Measurements from ENCODE around the gene DCDC2C. TPM values are rescaled to one million over a fixed set of nuclear protein-coding genes. Genes with fewer than 3 reads are reported as not detected.

DCDC2C gene
- total RNA-seq, 1 experiment from 2014 or later = not detected

DNA sequence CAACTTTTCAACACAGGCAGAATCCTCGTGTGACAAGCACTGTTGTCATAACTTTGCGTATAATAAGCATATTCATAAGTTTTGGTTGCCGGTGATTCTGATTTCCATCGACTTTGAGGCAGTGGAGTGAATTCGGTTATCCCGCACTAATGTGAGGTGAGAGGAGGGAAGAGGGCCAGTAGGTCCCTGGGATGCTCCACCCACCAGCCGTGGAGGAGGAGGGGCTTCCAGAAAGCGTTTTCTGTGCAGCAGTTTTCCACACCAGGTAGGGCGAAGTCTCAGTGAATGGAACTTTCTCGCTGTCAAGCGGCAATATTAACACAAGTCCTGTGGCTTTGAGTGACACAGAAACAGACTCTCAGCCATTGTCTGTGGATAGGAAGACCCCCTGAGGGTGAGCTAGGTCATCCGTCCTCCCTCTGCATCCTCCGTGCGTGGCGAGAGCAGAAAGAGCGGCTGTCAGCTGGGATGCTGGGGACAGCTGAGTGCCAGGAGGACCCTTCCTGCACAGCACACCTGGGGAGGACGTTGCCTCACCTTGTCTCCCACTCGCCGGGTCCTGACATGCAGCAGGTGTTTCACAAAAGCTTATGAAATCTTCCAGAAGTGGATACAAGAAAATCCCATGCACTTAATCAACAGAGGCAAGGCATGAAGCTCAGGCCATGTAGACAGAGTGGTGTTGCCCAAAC, 67.5 kb downstream of the DCDC2C start:
- ChIA-PET CTCF (no interaction called here), POLR2A (ENCODE audit: unreplicated experiment) (no interaction called here)
- ATAC-seq (no peak), DNase-seq (no peak)
- Histone ChIP-seq H3K36me3 (ENCODE audit: low read depth, low read length) (no peaks in the 10 kb centered on the region), H3K79me2 (ENCODE audit: low read length) (no peaks in the 10 kb centered on the region), H3K27me3 (ENCODE audit: low read length) (peaks cover 84% of the 10 kb centered on the region), H2AFZ (ENCODE audit: low read length) (no peak overlapping the region), H3K9me2 (replicated peaks; ENCODE audit: low read length) (no peaks in the 10 kb centered on the region), H3F3A (ENCODE audit: low read length, unreplicated experiment) (no peaks in the 10 kb centered on the region), H3K4me2 (ENCODE audit: low read length) (no peak overlapping the region), H4K20me1 (ENCODE audit: low read length) (no peaks in the 10 kb centered on the region), H3K9me3 (ENCODE audit: low read length) (no peaks in the 10 kb centered on the region), H3K27ac (ENCODE audit: low read length) (no peak overlapping the region), H3K9ac (ENCODE audit: low read length) (no peak overlapping the region), H3K4me1 (ENCODE audit: insufficient read depth, low read length) (no peaks in the 10 kb centered on the region), H3K4me3 (ENCODE audit: low read length) (no peak overlapping the region)
- BruUV-seq (replicated peaks) = no TSS peak
- no peak for TF ChIP-seq EZH2 (IDR thresholded peaks at IDR 0.05; ENCODE audit: low read length, unreplicated experiment)
- TF ChIP-seq EZH2phosphoT487 (IDR thresholded peaks at IDR 0.05; ENCODE audit: borderline replicate concordance, low read length) = no peak
- TF ChIP-seq, protein P1, sequence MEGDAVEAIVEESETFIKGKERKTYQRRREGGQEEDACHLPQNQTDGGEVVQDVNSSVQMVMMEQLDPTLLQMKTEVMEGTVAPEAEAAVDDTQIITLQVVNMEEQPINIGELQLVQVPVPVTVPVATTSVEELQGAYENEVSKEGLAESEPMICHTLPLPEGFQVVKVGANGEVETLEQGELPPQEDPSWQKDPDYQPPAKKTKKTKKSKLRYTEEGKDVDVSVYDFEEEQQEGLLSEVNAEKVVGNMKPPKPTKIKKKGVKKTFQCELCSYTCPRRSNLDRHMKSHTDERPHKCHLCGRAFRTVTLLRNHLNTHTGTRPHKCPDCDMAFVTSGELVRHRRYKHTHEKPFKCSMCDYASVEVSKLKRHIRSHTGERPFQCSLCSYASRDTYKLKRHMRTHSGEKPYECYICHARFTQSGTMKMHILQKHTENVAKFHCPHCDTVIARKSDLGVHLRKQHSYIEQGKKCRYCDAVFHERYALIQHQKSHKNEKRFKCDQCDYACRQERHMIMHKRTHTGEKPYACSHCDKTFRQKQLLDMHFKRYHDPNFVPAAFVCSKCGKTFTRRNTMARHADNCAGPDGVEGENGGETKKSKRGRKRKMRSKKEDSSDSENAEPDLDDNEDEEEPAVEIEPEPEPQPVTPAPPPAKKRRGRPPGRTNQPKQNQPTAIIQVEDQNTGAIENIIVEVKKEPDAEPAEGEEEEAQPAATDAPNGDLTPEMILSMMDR (conservative IDR thresholded peaks at IDR 0.05; ENCODE audit: low read depth, low read length) = no peak
- intact Hi-C loops (cut with micrococcal nuclease) = no loop called here

GRCh38 chr2:3771576-3771975, 68.2 kb downstream of the DCDC2C start:
- Histone ChIP-seq H3K4me2 (ENCODE audit: low read length) (no peak overlapping the region), H2AFZ (ENCODE audit: low read length) (no peak overlapping the region), H3F3A (ENCODE audit: low read length, unreplicated experiment) (no peaks in the 10 kb centered on the region), H3K36me3 (ENCODE audit: low read depth, low read length) (no peaks in the 10 kb centered on the region), H3K4me3 (ENCODE audit: low read length) (no peak overlapping the region), H3K27me3 (ENCODE audit: low read length) (peaks cover 84% of the 10 kb centered on the region), H3K9ac (ENCODE audit: low read length) (no peak overlapping the region), H3K79me2 (ENCODE audit: low read length) (no peaks in the 10 kb centered on the region), H3K4me1 (ENCODE audit: insufficient read depth, low read length) (no peaks in the 10 kb centered on the region), H3K9me3 (ENCODE audit: low read length) (no peaks in the 10 kb centered on the region), H3K9me2 (replicated peaks; ENCODE audit: low read length) (no peaks in the 10 kb centered on the region), H3K27ac (ENCODE audit: low read length) (no peak overlapping the region), H4K20me1 (ENCODE audit: low read length) (no peaks in the 10 kb centered on the region)
- BruUV-seq (replicated peaks) = no TSS peak
- CTCF ChIA-PET = no interaction called here
- intact Hi-C loops (cut with micrococcal nuclease) = no loop called here
- TF ChIP-seq, protein P1 (conservative IDR thresholded peaks at IDR 0.05; ENCODE audit: low read depth, low read length) = no peak
- no peak for TF ChIP-seq EZH2 (IDR thresholded peaks at IDR 0.05; ENCODE audit: low read length, unreplicated experiment)
- no peak for TF ChIP-seq EZH2phosphoT487 (IDR thresholded peaks at IDR 0.05; ENCODE audit: borderline replicate concordance, low read length)
- ATAC-seq (no peak), DNase-seq (no peak)
- POLR2A ChIA-PET (ENCODE audit: unreplicated experiment) = no interaction called here

DNA sequence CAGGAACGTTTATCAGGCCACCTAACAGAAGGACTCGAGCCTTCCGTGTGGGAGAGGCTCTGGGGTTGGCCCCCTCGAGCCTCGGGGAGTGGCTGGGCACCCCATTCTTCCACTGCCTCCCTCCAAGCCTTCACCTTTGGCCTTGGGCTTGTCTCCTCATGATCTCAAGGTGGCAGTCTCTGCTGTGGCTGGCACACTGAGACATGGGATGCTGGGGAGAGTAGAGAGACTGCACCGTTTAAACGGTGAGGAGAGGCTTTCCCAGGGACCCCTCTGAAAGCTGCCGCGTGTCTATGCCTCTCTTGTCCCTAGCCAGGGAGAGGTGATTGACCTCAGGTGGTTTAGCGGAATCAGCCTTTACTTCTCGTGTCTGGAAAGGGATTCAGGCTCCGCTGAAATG, 71.0 kb downstream of the DCDC2C start:
- DNase-seq (no peak), ATAC-seq (no peak)
- Histone ChIP-seq H3K4me3 (ENCODE audit: low read length) (no peak overlapping the region), H2AFZ (ENCODE audit: low read length) (no peak overlapping the region), H3K36me3 (ENCODE audit: low read depth, low read length) (no peaks in the 10 kb centered on the region), H3K27ac (ENCODE audit: low read length) (no peak overlapping the region), H3F3A (ENCODE audit: low read length, unreplicated experiment) (no peaks in the 10 kb centered on the region), H3K4me1 (ENCODE audit: insufficient read depth, low read length) (no peaks in the 10 kb centered on the region; the same call in 1 of the 2 replicates), H4K20me1 (ENCODE audit: low read length) (no peaks in the 10 kb centered on the region), H3K79me2 (ENCODE audit: low read length) (no peaks in the 10 kb centered on the region), H3K4me2 (ENCODE audit: low read length) (no peak overlapping the region), H3K9ac (ENCODE audit: low read length) (no peak overlapping the region), H3K9me3 (ENCODE audit: low read length) (no peaks in the 10 kb centered on the region), H3K27me3 (ENCODE audit: low read length) (peaks cover 85% of the 10 kb centered on the region), H3K9me2 (replicated peaks; ENCODE audit: low read length) (no peaks in the 10 kb centered on the region)
- TF ChIP-seq, protein P1 (conservative IDR thresholded peaks at IDR 0.05; ENCODE audit: low read depth, low read length) = no peak
- no peak for TF ChIP-seq EZH2phosphoT487 (IDR thresholded peaks at IDR 0.05; ENCODE audit: borderline replicate concordance, low read length)
- no peak for TF ChIP-seq EZH2 (IDR thresholded peaks at IDR 0.05; ENCODE audit: low read length, unreplicated experiment)
- BruUV-seq (replicated peaks) = no TSS peak
- ChIA-PET CTCF (no interaction called here), POLR2A (ENCODE audit: unreplicated experiment) (no interaction called here)
- intact Hi-C loops (cut with micrococcal nuclease) = no loop called here
